Retina (tissue), 1 donor: ENCODE results near the gene CEP43.

ENCODE experiments used
- DNase-seq: peaks from one replicate; pipeline ENCODE4 v3.0.0-alpha.2; 2016

The CEP43 gene

GRCh38 chr6:167015302-167015701, 16.1 kb downstream of the CEP43 start:
- DNase-seq = no peak

DNA sequence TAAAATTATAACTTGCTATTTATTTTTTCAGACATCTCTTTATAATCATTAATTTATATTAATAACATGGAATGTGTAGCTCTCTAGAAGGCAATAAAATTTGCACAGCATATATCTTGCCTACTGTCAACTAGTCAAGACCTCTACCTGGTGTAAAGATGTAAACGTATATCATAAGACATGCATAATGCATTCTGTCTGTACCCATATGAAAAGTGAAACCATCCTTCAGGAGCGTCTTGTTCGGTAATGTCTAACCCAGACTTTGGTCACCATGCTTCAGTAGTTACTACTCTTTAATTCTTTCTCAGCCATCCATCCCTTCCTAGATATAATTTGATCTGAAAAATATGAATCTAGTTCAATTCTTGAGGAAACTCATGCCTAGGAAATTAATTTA, 21.0 kb downstream of the CEP43 start:
- no peak for DNase-seq

- no peak for DNase-seq
Measured at GRCh38 chr6:167027308-167027707, 28.1 kb downstream of the CEP43 start.

- no peak for DNase-seq
Measured at GRCh38 chr6:167027772-167028171, 28.6 kb downstream of the CEP43 start.

GRCh38 chr6:167030222-167031072, 31.2 kb downstream of the CEP43 start:
- no peak for DNase-seq

DNA sequence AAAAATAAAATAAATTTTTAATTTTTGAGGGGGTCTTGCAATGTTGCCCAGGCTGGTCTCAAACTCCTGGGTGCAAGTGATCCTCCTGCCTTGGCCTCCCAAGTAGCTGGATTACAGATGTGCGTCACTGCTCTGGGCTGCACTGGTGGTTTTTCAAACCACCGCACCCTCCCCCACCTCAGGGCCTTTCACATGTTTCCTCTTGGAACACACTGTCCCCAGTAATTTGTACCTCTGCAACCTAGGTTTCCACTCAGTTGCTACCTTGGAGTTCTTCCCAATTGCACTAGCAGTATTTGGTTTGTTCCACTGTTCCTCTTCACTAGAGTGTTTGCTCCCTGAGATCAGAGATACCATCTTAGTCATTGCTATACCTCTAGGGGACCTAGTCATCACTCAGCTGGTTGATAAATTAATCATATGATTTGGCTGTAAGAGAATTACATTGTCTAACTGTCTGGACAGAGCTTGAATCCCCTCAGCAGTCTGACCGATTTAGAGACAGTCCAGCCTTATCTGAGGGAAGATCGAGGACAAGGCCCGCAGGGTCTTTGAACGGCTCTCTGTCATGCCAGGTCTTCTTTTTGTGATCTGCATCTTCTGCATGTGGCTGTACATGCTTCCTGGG, 32.0 kb downstream of the CEP43 start:
- no peak for DNase-seq

- no peak for DNase-seq
Measured at GRCh38 chr6:167034056-167034455, 34.9 kb downstream of the CEP43 start.

GRCh38 chr6:167037762-167038161, 38.6 kb downstream of the CEP43 start:
- no peak for DNase-seq

GRCh38 chr6:167044696-167045095, 45.5 kb downstream of the CEP43 start:
- no peak for DNase-seq

DNA sequence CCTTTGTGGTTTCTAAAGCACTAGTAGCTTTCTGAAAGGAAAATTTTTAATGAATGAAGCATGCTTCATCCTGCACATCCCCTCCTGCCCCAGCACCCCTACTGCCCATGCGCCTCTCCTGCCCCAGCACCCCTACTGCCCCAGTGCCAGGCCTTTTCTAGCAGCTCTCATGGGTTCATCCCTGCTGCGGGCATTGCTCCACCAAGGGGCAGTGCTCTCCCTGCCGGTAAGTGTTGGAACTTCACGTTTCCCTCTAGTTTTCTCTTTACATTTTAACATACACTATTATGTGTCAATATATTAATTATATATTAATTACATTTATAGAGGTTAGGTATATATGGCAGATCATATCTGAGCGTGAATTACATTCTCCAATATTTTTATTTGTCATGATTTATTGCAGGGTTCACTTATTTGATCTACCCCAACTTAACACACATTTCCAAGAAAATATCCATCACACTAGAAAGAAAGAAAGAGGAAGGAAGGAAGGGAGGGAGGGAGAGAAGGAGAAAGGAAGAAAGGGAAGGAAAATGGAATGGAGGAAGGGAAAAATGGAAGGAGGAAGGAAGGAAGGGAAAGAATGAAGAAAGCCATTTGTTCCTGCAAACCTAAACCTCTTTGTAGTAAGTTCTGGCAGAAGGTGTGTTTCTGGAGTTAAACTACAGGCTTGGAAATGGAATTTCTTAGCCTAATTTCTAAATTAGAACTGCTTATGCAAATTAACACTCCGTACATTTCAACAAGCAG, 46.8 kb downstream of the CEP43 start:
- no peak for DNase-seq

DNA sequence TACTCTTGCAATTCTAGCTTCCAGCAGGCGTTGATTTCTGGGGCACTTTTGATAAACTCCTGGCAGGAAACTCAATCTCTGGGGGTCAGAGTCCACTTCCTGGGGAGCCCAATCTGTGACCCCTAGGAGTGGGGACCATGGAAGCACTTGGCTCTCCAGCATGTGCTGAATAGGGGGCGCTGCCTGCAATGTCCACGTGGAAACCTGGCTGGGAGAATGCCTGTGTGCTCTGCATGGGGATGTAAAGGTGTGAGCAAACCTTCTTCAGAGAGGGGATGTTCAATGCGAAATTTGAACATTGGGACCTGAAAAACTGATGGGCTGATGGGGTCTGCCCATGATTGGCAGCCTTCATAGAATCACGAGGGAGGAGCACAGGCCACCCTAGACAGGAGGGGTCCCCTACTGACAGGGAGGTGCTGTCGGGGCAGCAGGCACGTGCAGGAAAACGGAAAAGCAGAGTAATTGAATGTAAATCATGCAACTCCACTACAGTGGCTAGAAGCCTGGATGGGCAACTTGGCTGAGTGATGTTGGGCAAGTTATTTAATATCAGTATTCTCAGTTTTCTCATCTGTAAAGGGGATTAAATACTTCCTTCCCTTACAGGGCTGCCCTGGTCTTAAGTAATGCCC, 47.8 kb downstream of the CEP43 start:
- no peak for DNase-seq

DNA sequence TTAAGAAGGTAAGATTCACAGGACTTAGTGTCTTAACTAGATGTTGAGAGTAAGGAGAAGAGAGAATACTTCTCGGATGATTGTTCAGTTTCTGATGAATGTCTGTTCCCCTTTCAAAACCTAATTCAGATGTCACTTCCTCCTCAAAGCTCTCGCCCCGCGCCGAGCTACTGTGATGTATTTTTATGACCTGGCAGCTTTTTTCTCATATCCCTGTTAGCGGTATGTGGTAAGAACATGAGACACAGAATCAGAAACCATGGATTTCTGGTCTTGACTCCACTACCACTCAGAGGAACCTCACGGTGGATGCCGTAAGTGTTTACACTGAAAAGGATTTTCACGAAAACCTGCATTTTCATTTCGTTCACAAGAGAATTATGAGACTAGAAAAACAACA, 48.4 kb downstream of the CEP43 start:
- DNase-seq = no peak
